Endothelial cell of umbilical vein (primary cell): Measurements from ENCODE around the gene TXNRD3. TPM values are rescaled to one million over a fixed set of nuclear protein-coding genes. Genes with fewer than 3 reads are reported as not detected.

Experiments
- BruUV-seq: library from RNA; stranded (reverse); fragments of 400-500 nt; replicated peaks from 2 replicates; lab custom pipeline; 2021; lab: Mats Ljungman, UMichigan
- CTCF ChIA-PET: fragments of 300-600, 350-600 bp; sonication (Branson Sonifier 250); formaldehyde crosslinking; loops from one replicate; lab custom pipeline; 2021; ENCODE audit warnings: antibody characterized with exemption, inconsistent platforms; lab: Charles Lee
- POLR2A ChIA-PET: fragments of 300-600, 350-600 bp; sonication (Branson Sonifier 250); formaldehyde crosslinking; loops from one replicate; lab custom pipeline; 2021; ENCODE audit warnings: antibody characterized with exemption, inconsistent platforms; lab: Charles Lee
- DNase-seq: peaks from one replicate; pipeline ENCODE4 v3.0.0-alpha.2; 2011; ENCODE audit warnings: low read depth, low spot score
- FAIRE-seq: peaks from 2 replicates; lab custom pipeline; 2011; peaks lifted over from hg19 to GRCh38; lab: Jason Lieb, UNC
- H2AFZ ChIP-seq: 2 replicates; pipeline ENCODE4 v1.6.0; 2012; ENCODE audit warnings: low read depth, low read length, control low read depth, inconsistent platforms
- H3K27ac ChIP-seq: 2 replicates; pipeline ENCODE4 v1.5.1; 2011; ENCODE audit warnings: low read depth, mild to moderate bottlenecking, control low read depth, low read length, moderate library complexity; ENCODE audit not compliant: insufficient read depth
- H3K27me3 ChIP-seq, 2 experiments: 2 replicates each; pipeline versions ENCODE4 v1.6.0 to v1.6.1; 2011; ENCODE audit warnings: low read length in 2 of 2, mixed read lengths in 1 of 2; ENCODE audit not compliant: control insufficient read depth in 2 of 2, insufficient read depth in 2 of 2
- H3K36me3 ChIP-seq, 2 experiments: 2 replicates in 1 of 2; 3 replicates in 1 of 2; pipeline ENCODE4 v1.5.1; 2011; ENCODE audit warnings: low read length in 2 of 2, mild to moderate bottlenecking in 1 of 2, moderate library complexity in 1 of 2; ENCODE audit not compliant: control insufficient read depth in 2 of 2, insufficient read depth in 2 of 2; ENCODE audit errors: extremely low read depth in 1 of 2
- H3K4me1 ChIP-seq: 3 replicates; pipeline ENCODE4 v1.5.1; 2011; ENCODE audit warnings: mild to moderate bottlenecking, low read length; ENCODE audit not compliant: control insufficient read depth, insufficient read depth; ENCODE audit errors: extremely low read depth
- H3K4me2 ChIP-seq: 2 replicates; pipeline ENCODE4 v1.6.1; 2011; ENCODE audit warnings: low read length, control low read depth, mixed read lengths; ENCODE audit not compliant: insufficient read depth
- H3K4me3 ChIP-seq, 3 experiments: fragments of 200-600 bp in 1 of 3; sonication (generic), shearing (Covaris generic) in 1 of 3; replicated peaks in 1 of 3; 2 replicates each; pipeline ENCODE4 v1.5.1; 2011 to 2016; ENCODE audit warnings: control low read depth in 3 of 3, low read length in 3 of 3, mild to moderate bottlenecking in 2 of 3, inconsistent platforms in 1 of 3, low read depth in 1 of 3, moderate library complexity in 1 of 3; ENCODE audit not compliant: insufficient read depth in 1 of 3
- H3K79me2 ChIP-seq: 2 replicates; pipeline ENCODE4 v1.6.0; 2012; ENCODE audit warnings: low read length, inconsistent platforms; ENCODE audit not compliant: control insufficient read depth, insufficient read depth
- H3K9ac ChIP-seq: replicated peaks from 2 replicates; pipeline ENCODE3; 2011; ENCODE audit warnings: low read length, control low read depth; ENCODE audit not compliant: insufficient read depth; ENCODE audit errors: extremely low read depth
- H3K9me1 ChIP-seq: replicated peaks from 3 replicates; pipeline ENCODE4 v1.6.0; 2011; ENCODE audit warnings: mild to moderate bottlenecking, low read length; ENCODE audit not compliant: control insufficient read depth, insufficient read depth; ENCODE audit errors: extremely low read depth
- H3K9me3 ChIP-seq: replicated peaks from 2 replicates; pipeline ENCODE4 v1.5.1; 2012; ENCODE audit warnings: low read length, inconsistent platforms; ENCODE audit not compliant: control insufficient read depth, insufficient read depth
- H4K20me1 ChIP-seq: replicated peaks from 2 replicates; pipeline ENCODE3; 2011; ENCODE audit warnings: mild to moderate bottlenecking, low read length; ENCODE audit not compliant: control insufficient read depth, insufficient read depth; ENCODE audit errors: extremely low read depth
- EZH2 ChIP-seq: IDR thresholded peaks from 2 replicates; pipeline ENCODE4 v1.6.1; 2012; ENCODE audit warnings: borderline replicate concordance, low read depth, mild to moderate bottlenecking, moderate library complexity, low read length, inconsistent platforms; ENCODE audit not compliant: severe bottlenecking
- FOS ChIP-seq: IDR thresholded peaks from 2 replicates; pipeline ENCODE4 v1.6.1; 2011; ENCODE audit warnings: mild to moderate bottlenecking, low read length, moderate library complexity, borderline replicate concordance; ENCODE audit not compliant: insufficient read depth
- GATA2 ChIP-seq: IDR thresholded peaks from 2 replicates; pipeline ENCODE4 v1.7.0; 2011; ENCODE audit warnings: low read depth, mild to moderate bottlenecking, moderate library complexity, mixed read lengths, low read length; ENCODE audit not compliant: insufficient read length, insufficient read depth
- JUN ChIP-seq: IDR thresholded peaks from 2 replicates; pipeline ENCODE4 v1.6.1; 2011; ENCODE audit warnings: borderline replicate concordance, low read depth; ENCODE audit not compliant: insufficient read length, insufficient read depth
- MYC ChIP-seq: IDR thresholded peaks from one replicate; pipeline ENCODE4 v1.6.1; 2011; ENCODE audit warnings: mild to moderate bottlenecking, low read depth, low read length
- POLR2A ChIP-seq: IDR thresholded peaks from 2 replicates; pipeline ENCODE4 v1.6.1; 2012; ENCODE audit warnings: low read depth, mild to moderate bottlenecking, control low read depth, low read length
- POLR2AphosphoS5 ChIP-seq: IDR thresholded peaks from 2 replicates; pipeline ENCODE4 v1.6.1; 2012; ENCODE audit warnings: low read depth, mild to moderate bottlenecking, control low read depth, low read length, moderate library complexity; ENCODE audit not compliant: insufficient read depth
- dilution Hi-C: fragments of 300-500 bp; cut with MboI; formaldehyde crosslinking; loops from one replicate; pipeline ENCODE4 v1.15.0; 2019; ENCODE audit warnings: low sequenced_read_pairs; ENCODE audit not compliant: extremely low pct_ligation_motif_present
- intact Hi-C: fragments of 100-400 bp; cut with micrococcal nuclease; formaldehyde crosslinking; loops from one replicate; pipeline ENCODE4 v1.10.0; 2022
- polyA plus RNA-seq, 4 experiments: library from polyadenylated mRNA; depleted of rRNA in 3 of 4; stranded (reverse) in 3 of 4; unstranded in 1 of 4; fragments of >200 nt; gene quantifications; 2 replicates each; pipeline versions ENCODE4 v1.2.1 to v1.2.3, GENCODE V29; 2011 to 2012; ENCODE audit warnings: missing spikeins in 1 of 4
- total RNA-seq: library from RNA; stranded (reverse); gene quantifications from 2 replicates; pipeline ENCODE4 v1.2.3, GENCODE V29; 2021
- TF ChIP-seq, protein P1 (sequence below), 2 donors: IDR thresholded peaks; 1 replicate in 1 of 2; 2 replicates in 1 of 2; pipeline ENCODE4 v1.5.1; 2011; ENCODE audit warnings: low read length in 2 of 2, mild to moderate bottlenecking in 2 of 2, moderate library complexity in 2 of 2, control low read depth in 1 of 2, inconsistent platforms in 1 of 2, low read depth in 1 of 2; ENCODE audit not compliant: insufficient read depth in 1 of 2; ENCODE audit errors: extremely low read depth in 1 of 2
- TF ChIP-seq, protein P2 (sequence below): IDR thresholded peaks from 2 replicates; pipeline ENCODE4 v1.6.1; 2011; ENCODE audit not compliant: insufficient read depth, insufficient read length

TXNRD3 gene
- total and polyA plus RNA-seq, 2 donors (not counting 3 experiments of a cell fraction or from before 2014, with no cell fraction given): 2.6 to 7.1 TPM

DNA sequence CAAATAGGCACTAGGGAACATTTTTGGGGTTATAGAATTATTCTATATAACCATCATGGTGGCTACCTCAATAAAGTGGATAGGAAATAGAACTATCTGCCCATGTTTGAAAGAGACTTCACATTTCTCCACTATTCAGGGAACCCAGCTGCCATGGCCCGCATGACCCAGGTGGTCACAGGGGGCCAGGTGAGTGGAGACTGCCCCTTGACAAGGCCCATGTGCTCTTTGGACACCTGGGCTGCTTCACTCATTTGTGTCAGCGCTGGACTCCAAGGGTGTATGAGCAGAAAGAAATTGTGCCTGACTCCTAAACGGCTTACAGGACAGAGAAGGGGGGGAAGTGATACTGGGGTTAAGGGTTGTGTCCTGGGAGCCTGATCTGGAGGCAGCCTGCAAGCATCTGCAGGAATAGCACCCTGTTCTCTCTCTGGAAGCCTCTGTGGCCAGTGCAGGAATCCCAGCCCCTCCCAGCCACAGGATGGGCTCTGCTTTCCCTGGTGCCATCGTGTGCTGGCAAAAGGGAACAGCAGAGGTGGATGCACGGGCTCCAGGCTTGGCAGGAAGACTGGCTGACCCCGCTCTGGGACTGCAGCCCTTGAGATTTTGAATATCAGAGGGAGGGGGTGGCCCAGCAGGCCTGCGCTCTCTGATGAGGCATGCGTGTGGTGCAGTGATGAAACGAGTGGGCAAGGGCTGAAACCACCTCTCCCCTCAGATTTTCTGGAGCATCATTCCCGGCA, 87.1 kb downstream of the TXNRD3 start:
- Histone ChIP-seq H3K9me3 (no peaks in the 10 kb centered on the region), H2AFZ (no peak overlapping the region), H3K4me2 (no peak overlapping the region), H3K27me3 (peaks cover 11 to 24% of the 10 kb centered on the region in 2 experiments), H3K4me3 (no peak overlapping the region), H3K27ac (no peak overlapping the region), H3K9me1 (no peaks in the 10 kb centered on the region), H3K4me1 (no peaks in the 10 kb centered on the region), H3K79me2 (no peaks in the 10 kb centered on the region), H3K9ac (no peak overlapping the region), H3K36me3 (no peaks in the 10 kb centered on the region), H4K20me1 (no peaks in the 10 kb centered on the region)
- ChIA-PET POLR2A (no interaction called here), CTCF (no interaction called here)
- FAIRE-seq: no peak
- no peak for DNase-seq
- no TSS peak for BruUV-seq
- dilution Hi-C loops (no loop called here), intact Hi-C loops (no loop called here)
- TF ChIP-seq, protein P1, sequence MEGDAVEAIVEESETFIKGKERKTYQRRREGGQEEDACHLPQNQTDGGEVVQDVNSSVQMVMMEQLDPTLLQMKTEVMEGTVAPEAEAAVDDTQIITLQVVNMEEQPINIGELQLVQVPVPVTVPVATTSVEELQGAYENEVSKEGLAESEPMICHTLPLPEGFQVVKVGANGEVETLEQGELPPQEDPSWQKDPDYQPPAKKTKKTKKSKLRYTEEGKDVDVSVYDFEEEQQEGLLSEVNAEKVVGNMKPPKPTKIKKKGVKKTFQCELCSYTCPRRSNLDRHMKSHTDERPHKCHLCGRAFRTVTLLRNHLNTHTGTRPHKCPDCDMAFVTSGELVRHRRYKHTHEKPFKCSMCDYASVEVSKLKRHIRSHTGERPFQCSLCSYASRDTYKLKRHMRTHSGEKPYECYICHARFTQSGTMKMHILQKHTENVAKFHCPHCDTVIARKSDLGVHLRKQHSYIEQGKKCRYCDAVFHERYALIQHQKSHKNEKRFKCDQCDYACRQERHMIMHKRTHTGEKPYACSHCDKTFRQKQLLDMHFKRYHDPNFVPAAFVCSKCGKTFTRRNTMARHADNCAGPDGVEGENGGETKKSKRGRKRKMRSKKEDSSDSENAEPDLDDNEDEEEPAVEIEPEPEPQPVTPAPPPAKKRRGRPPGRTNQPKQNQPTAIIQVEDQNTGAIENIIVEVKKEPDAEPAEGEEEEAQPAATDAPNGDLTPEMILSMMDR (IDR thresholded peaks at IDR 0.05; ENCODE audit: extremely low read depth in 1 of 2, insufficient read depth in 1 of 2, low read depth in 1 of 2, low read length in 2 of 2): no peak
- TF ChIP-seq MYC (no peak), GATA2 (no peak), POLR2AphosphoS5 (no peak), POLR2A (no peak), FOS (no peak), EZH2 (no peak), JUN (no peak)
- TF ChIP-seq, protein P2, sequence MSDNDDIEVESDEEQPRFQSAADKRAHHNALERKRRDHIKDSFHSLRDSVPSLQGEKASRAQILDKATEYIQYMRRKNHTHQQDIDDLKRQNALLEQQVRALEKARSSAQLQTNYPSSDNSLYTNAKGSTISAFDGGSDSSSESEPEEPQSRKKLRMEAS: no peak
